NCI-H345 treated with DMSO at 0.1 percent for 48 hours (cell line): Measurements from ENCODE around the gene RDH16.
"Not testable (repeated sequence)": the region's sequence is repeated elsewhere in the genome, so short reads cannot be mapped to it uniquely, and the experiment has no call there.

ENCODE experiments used
- DNase-seq: peaks from one replicate; lab custom pipeline; 2025; ENCODE audit not compliant: unreplicated experiment; lab: John Stamatoyannopoulos, UW

RDH16 gene

GRCh38 chr12:56954958-56955355, 2.5 kb downstream of the RDH16 start:
- no peak for DNase-seq

- DNase-seq = no peak
These were observed 3.1 kb downstream of the RDH16 start for GRCh38 chr12:56954057-56954957.

GRCh38 chr12:56953314-56953713, 4.1 kb downstream of the RDH16 start:
- no peak for DNase-seq

- no peak for DNase-seq
These were observed 5.6 kb downstream of the RDH16 start for GRCh38 chr12:56951582-56952339.

DNA sequence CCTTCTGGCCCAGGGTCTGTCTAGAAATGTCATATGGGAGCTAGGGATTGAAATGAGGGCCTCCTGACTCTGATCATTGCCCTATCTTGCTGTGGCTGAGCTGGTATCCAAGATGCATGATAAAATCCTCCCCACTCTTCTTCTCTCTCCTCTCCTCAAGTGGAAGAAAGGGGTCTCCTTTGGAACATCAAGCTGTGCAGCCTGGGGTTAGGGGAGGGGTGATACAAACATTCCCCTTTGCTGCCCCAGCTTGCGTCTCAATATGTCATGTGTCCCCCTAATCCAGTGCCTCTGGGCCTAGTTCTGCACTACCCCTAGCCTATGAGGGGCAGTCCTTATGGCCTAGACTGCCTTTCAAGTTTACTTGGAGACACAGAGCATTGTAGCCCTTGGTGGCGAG, 8.5 kb downstream of the RDH16 start:
- DNase-seq = no peak

GRCh38 chr12:56948457-56948777, 9.0 kb downstream of the RDH16 start:
- no peak for DNase-seq

GRCh38 chr12:56947633-56948456, 9.6 kb downstream of the RDH16 start:
- no peak for DNase-seq

DNA sequence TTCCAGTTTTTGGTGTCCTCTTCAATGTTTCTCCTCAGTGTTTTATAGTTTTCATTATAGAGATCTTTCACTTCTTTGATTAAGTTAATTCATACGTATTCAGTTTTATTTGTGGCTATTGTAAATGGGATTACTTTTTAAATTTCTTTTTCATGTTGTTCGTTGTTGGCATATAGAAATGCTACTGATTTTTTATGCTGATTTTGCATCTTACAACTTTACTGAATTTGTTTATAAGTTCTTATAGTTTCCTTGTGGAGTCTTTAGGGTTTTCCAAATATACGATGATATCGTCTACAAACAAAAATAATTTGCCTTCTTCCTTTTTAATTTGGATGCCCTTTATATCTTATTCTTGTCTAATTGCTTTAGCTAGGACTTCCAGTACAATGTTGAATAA, 13.5 kb downstream of the RDH16 start:
- no peak for DNase-seq

GRCh38 chr12:56943374-56943773, 14.0 kb downstream of the RDH16 start:
- not testable (repeated sequence) for DNase-seq

DNA sequence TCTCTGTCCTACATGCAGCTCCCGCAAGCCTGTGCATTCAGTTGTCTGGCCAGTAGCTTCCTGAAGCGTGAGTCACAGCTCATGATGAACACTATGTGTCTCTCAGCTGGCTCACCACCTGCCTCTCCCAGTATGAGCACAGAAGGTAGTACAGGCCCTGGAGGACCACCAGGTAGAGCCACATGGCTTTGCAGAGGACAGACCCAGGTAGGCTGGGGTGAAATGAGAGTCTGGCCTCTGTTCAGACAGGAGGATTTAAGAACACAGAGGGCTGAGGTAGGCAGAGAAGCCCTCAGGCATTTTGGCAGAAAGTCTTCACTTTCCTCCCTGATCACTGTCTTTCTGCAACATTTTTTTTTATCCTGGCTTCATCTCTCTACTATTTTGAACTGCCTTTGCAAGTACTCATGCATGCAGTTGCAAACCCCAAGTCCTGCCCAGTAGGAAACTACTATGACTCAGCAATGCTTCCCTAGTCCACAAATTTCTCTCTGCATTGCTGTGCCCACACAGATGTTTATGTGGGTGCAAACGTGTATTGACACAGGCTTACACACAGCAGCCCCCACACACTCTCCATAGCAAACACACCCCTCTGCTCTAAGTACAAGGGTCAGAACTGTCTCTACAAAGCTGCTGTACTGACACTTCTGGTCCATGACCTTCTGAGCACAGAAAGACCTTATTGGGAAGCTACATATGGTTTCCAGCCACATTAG, 15.9 kb downstream of the RDH16 start:
- no peak for DNase-seq

DNA sequence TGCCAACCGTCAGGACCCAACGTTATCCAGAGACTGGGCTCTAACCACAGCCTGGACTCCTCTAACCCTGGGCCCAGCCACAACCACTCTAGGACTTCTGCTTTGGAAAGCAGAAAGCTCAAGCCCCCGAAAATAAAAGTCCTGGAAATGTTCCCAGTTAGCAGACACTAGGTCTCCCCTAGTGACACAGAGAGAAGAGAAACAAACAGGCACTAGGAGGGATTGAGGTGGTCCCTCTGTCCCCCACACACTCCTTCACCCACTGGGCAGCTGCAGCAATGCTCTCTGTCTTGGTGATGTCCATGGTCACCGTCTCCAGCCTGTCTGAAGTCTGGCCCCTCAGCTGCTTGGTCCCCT, 16.5 kb downstream of the RDH16 start:
- DNase-seq = not testable (repeated sequence)

DNA sequence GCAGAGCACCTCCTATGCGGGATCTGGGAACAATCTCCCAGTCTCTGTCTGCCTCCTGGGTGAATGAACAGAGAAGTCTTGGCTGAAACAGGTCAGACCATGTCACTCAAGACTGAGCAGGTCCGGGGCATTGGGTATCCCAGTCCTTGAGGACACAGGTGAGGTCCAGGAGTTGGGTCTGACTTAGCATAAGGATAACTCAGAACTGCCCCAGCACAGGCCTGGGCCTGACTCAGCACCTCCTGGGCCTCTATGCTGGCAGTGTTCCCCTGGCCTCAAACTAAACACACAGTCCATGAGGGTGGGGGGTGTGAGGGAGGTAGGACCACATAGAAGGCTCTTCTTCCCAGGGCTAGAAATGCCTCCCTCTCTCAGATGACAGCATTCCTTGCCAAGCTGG, 21.7 kb downstream of the RDH16 start:
- DNase-seq = no peak

DNA sequence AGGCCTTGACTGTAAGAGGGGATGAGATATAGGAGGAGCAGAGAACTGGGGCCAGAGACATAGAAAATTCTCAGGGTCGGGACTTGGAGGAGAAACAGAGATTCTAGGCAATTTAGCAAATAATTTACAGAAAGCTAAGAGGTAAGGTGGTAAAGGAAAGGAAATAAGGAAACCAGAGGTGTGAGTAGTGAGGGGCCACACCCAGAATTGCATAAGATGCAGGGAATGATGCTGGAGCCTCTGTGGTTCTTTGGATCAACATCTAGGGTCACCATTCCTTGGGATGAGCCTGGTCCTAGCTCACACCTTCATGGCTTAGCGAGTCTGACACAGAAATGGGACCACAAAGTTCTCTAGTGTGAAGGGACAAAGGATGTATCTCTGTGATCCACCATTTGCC, 22.3 kb downstream of the RDH16 start:
- no peak for DNase-seq

DNA sequence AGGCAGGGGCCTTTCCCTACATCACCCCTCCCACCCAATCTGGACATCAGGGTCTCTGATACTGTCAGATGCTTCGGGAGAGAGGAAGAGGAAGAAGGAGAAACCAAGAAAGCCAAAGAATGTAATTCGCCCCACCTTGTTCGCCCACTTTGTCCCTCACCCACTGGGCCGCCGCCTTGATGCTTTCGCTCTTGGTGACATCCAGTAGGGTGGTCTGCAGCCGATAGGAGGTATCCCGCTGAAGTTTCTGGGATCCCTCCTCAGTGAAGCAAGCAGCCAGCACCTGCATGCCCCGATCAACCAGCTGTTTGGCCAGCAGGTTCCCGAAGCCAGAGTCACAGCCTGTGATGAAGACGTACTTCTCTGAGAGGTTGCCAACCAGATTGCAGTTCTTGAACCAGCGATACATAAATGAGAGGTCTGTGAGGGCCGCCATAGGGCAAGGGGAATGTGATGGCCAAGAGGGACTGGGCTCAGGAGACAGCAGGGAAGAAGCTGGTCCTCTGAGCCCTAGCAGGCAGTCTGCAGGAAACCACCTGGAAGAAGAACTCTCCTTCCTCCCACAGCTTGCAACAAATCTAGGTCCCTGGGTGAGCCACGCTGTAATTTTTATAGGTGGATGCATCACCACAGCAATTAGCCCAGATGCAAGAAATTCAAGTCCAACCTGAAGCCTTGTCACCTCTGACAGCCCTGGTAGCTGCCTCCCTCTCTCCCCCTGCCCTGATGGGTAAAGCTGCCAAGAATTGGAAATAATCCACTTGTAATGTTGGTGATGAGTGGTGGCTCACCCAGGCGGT, 23.4 kb downstream of the RDH16 start, which contains the start of gene SDR9C7:
Gene SDR9C7, minus strand, starts transcription at position 583 of the 800 bp plus-strand sequence. Its CDS starts 147 bp downstream, at position 436.
- no peak for DNase-seq

DNA sequence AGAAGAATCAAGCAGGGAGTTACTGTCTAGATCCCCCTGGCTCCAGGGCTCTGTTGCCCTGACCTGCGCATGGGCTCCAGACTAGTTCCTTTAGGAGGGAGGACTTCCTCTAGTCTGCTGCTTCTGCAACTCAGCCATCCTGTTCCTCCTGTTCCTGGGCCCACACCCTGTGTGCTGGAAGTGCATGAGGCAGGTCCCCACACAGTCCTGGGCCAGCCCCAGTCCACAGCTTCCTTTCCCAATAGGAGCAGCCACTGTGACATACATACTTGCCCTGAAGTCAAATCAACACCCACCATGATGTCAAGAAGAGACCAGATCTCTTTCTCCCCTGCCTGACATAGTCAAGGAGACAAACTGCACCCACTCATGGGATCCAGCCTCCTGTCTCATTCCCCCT, 24.5 kb downstream of the RDH16 start:
- no peak for DNase-seq

DNA sequence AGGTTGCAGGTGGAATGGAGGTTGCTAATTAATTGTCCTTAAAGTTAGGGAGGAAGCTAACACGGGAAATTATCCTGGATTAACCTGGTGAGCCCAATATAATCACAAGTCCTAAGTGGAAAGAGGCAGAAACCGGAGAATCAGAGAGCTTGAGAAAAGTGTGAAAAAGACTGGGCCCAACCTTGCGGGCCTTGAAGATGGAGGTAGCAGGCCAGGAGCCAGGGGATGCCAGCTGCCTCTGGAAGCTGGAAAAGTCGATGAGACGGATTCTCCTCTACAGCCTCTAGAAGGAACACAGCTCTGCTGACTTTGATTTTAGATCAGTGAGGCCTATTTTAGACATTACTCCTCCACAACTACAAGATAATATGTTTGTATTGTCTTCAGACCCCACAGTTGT, 25.3 kb downstream of the RDH16 start:
- DNase-seq = no peak

DNA sequence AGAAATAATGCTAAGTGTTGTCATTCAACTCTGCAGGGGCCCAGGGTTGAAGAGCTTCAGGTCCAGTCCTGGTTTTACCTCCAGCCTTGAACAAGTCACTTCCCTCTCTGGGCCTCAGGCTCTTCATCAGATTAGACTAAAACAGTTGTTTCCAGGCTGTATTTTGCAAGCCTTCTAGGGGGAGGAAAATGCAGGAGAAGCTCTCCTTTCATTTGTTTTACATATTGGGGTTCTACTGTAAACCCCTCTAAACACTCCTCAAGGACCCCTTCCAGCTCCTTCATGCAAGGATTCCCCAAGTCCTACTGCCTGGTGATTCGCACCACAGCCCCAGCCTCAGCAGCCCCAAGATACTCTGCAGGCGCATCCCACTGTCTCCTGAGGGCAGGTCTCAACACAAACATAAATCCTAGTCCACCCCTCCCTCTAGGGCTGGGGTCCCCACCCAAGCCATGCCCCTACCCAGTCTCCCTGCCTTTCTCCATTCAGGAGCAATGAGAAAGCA, 25.9 kb downstream of the RDH16 start:
- no peak for DNase-seq

DNA sequence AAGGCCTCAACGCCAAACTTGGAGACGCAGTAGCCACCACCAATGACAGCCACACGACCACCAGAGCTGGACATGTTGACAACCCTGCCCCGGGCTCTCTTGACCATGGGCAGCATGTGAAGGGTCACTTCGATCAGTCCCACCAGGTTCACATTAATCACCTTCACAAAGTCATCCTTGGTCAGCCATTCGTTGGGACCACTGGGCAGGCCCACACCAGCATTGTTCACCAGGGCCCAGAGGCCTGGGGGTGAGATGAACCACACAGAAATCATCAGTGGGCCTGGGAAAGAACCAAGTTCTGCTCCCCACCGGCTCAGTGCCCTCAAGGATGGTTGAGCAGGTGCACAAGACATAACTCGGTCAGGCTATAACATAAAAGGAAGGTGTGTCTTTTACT, 27.2 kb downstream of the RDH16 start:
- no peak for DNase-seq

DNA sequence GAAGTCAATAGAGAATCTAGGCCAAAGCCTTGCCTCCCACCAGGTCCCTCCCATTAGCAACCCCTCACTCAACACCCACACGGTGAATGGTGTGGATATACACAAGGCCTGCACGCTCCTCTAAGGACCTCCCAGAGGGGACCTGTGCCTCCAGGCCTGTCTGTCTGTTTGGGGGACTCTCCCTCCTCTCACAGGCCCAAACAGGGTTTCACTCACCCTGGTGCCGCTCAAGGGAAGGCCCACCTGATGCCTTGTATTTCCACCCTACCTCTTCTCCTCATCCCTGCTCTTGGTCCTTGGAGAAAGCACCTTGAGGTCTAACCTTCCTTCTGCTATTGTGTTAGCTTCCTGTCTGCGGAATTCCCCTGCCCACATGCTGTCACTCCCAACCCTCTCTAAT, 27.6 kb downstream of the RDH16 start:
- no peak for DNase-seq

GRCh38 chr12:56928262-56928661, 29.1 kb downstream of the RDH16 start:
- DNase-seq = no peak
